ENCODE results near the gene TBC1D5.

Gene TBC1D5

DNA sequence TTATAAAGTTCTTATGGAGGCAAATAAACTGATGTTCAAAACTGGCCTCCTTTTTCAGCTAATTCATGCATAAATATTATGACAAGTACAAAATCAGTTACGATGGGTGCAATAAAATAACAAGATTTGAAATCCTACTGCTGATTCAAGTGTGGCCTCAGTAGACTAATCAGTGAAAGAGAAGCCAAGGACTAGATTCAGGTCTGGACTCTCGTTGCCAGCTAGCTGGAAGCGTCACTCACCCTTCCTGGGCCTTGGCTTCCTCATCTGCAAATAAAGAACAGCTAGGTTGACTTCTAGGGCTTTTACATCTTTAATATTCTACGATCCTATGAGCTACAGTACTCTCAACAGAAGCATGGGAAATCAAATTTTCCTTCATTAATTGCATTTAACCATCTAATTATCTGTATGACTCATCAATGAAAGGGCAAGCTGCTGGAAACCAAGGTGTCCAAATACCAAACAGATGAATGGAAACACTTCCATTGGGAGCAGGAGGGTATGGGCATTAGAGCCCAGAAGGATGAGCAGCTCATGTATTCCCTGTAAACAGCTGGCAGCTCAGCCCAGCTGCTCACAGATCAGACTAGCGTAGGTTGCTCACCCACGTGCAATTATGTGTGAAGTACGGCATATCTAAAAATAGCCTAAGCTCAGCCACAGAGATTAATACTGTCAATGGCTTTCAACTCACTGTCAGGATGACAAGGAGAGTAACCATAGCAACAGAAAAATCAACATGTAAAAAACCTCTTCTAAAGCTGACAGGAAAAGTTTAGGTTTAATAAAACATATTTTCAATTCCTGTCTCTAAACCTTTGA is 562.8 kb downstream of the TBC1D5 start:
- DNase-seq (ENCODE audit: low read depth), result no peak

DNA sequence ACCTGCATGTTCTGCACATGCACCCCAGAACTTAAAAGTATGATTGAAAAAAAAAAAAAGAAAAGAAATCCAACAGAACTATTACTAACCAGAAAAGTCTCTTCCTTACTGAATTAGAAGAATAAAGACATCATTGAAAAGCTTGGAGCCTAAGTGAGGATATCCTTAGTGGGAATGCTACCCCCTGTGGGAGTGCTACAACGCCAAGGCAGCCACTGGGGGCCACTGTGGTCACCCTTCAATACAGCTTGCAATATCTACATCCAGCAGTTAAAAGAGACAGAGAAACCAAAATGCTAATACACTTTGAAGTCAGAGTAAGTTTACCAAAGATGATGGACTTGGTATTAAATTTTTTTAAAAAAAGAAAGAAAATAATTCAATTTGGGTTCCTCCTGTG is 565.7 kb downstream of the TBC1D5 start:
- no peak for DNase-seq (ENCODE audit: low read depth)

- no peak for DNase-seq (ENCODE audit: low read depth)
Observed at GRCh38 chr3:17175187-17175807, 567.1 kb downstream of the TBC1D5 start.

GRCh38 chr3:17166369-17166768 is 576.1 kb downstream of the TBC1D5 start:
- DNase-seq (ENCODE audit: low read depth), result no peak

- DNase-seq (ENCODE audit: low read depth), result no peak
Observed at GRCh38 chr3:17162116-17162515, 580.3 kb downstream of the TBC1D5 start.

DNA sequence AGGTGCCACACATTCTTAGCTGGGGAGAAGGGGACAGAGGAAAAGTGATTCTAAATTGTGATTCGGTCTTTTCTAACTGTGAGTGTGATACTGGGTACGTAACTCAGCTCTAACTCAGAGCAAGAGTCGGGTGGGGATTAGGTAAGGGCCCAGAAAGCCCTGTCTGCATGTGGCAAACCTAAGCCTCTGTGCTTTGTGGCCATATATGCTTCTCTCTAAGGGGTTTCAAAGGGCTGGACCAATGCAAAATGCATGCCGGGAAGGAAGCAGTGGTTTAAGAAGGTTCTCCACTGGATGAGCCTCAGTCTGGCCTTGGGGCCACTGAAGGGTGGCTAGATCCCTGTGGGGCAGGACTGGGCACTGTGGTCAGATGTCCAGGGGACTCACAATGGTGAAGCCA is 581.8 kb downstream of the TBC1D5 start:
- DNase-seq (ENCODE audit: low read depth), result no peak

DNA sequence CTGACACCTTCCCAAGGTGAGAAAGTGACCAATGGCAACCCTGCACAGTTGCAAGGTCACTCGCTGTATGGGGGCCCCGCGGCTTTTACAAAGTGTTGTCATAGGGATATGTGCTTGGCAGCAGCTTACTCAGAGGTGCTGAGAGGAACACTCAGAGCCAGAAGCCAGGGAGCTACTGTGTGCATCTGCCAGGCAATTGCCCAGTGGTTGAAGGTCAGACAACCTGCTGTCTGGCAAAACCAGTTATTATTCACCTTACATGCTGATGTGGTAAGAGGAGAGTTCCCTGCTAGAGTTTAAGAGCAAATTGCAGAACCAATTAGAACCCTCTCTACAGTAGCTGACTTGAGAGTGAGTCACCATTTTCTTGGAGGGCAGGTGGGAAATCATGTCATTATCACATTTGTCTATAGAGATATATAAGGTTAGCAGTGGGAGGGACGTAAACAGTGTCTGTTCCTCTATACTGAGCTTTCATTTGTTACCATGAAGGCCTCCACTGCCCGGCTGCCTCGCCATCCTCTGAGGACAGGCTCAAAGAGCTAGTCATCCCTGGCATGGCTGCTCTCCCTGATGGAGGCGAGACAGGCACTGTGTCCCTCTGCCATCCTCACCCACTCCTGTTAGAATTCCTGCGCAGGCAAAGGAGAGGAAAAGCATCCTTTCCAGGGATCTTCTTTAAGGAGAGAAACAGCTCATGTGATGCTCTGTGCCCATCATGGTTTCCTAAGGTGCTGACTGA is 583.3 kb downstream of the TBC1D5 start:
- DNase-seq (ENCODE audit: low read depth), result no peak

DNA sequence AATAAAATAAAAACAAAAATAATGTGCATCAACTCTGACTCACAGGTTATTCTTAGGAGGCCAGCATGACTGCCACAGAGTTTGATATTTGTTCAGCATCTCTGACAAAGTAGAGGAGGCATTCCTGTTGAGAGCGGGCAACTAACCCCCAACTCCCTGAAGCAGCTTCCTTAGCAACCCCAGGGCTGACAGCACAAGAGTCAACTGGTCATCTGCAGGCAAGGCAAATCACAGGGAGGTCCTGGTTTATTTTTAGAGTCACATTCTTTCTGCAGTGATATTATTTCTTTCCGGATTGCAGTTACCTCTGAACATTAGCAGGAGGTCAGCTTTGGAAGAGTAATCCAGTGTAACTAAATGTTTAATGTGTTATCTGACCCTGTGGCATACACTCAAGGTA is 584.7 kb downstream of the TBC1D5 start:
- DNase-seq (ENCODE audit: low read depth), result no peak

DNA sequence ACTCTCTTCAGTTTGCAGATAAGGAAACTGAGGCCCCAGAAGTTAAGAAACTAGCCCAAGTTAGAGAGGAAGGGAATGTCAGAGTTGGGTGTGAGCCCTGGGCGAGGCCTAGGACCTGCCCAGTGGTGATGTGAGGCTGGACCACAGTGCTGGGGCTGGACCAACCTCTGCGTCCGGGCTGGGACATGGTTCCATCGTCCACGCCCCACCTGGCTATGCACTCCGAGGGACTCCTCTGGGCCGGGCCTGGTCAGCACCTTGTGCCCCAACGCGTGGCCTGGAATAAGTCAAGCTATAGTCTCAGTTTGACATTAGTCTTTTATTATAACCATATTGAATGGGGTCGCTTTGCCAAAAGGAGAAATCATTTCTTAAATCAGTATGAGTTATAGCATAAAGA is 585.6 kb downstream of the TBC1D5 start:
- no peak for DNase-seq (ENCODE audit: low read depth)

- DNase-seq (ENCODE audit: low read depth), result no peak
Observed at GRCh38 chr3:17155951-17156350, 586.5 kb downstream of the TBC1D5 start.

GRCh38 chr3:17154941-17155340 is 587.5 kb downstream of the TBC1D5 start:
- DNase-seq (ENCODE audit: low read depth), result no peak

DNA sequence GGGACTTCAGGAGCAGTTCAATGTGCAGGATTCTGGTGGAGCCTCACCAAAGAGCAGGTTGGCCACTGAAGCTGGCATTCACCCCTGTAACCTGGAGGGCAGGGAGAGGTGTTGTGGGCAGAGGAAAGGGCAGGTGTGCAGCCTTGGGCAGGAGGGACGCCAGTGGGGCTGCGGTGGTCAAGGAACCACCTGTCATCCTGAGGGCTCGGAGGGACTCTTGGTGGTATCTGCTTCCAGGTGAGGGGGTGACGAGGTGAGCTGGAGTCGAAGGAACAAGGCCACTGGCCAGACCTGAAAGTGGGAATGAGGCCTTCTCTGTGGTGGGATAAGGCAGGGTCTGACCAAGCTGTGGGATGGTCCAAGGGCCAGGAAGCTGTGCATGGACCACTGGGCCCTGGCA is 588.2 kb downstream of the TBC1D5 start:
- no peak for DNase-seq (ENCODE audit: low read depth)

GRCh38 chr3:17153209-17153608 is 589.2 kb downstream of the TBC1D5 start:
- no peak for DNase-seq (ENCODE audit: low read depth)

- peak; percentile 47 for DNase-seq (ENCODE audit: low read depth)
Observed at GRCh38 chr3:17151598-17152373, 590.6 kb downstream of the TBC1D5 start.

GRCh38 chr3:17149076-17149475 is 593.4 kb downstream of the TBC1D5 start:
- DNase-seq (ENCODE audit: low read depth), result no peak

DNA sequence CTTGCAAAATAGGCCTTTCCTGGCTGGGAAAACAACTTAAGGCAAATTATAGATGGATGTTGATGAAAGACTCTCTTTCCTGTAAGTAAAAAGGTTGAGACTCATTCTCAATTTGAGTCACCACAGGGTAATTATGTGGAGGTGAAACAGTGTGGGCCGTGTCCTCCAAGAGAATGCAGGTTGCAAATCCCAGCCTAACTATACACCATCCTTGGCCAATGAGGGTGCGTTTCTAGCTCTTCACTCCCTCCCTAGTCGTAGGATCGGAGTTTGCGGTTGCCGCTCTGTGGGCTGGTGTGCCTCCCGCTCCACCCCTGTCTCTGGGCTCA is 597.8 kb downstream of the TBC1D5 start:
- DNase-seq (ENCODE audit: low read depth), result no peak

DNA sequence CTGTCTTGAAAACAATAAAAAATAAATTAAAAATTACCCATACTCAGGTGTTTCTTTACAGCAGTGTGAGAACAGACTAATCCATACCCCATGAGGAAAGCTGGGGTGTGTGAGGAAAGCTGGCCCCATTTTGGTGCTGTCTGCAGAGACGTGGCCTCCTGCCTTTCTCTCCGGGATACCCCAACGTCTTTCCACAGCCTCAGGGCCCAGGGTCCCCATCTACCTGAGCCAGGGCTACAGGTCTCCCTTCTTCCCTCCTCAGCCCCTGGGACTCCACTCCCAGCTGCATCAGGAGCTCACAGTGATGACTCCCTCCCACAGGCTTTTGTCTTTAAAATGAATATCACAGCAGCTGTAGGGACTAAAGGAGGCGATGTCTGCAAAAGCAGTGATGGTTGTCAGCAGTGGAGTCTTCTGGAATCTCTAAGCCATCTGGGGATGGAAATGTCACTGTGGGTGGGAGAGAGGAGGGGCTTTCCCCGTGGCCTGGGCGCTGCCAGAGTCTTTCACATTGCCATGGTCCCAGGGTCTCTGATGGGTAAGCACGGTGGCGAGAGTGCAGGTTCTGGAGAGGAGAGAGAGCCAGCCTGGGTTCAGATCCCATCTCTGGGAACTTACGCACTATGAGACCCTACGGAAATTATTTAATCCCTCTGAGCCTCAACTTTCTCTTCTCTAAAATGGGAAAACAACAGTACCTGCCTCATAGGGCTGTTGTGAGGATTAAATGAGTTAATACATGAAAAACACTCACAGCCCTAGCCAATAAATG is 598.4 kb downstream of the TBC1D5 start:
- no peak for DNase-seq (ENCODE audit: low read depth)

DNA sequence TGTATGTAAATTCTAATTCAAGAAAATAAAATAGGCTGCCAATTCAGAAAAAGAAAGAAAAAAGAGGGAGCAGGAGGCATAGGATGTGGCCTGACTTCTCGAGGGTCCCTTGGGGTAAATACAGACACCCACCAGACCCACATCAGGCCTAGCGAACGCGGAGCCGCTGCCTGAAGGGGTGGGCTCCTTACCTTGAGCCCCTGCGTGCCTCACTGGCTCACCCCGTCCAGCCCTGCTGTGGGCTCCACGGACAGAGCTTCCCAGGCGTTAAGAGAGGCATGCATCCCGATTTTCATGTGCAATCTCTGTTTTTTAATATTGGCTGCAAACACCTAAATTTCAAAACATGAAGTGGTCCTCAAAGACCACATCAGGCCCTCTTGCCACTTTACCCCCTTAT is 599.9 kb downstream of the TBC1D5 start:
- no peak for DNase-seq (ENCODE audit: low read depth)

DNA sequence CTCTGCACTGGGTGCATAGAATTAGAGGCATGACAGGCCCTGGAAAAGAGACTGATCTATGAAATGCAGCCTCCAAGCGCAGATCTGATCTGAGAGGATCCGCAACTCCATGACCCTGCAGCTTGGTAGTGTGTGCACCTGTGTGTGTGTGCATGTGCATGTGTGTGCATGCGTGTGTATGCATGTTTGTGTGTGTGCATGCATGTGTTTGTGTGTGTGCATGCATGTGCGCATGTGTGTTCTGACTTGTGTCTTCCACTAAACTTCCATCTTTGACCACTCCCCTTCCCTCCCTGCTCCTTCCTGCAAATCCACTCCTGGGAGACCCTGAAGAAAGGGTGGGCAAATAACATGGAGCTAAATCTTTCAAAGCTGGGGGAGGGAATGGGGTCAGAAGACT is 600.7 kb downstream of the TBC1D5 start:
- no peak for DNase-seq (ENCODE audit: low read depth)

- no peak for DNase-seq (ENCODE audit: low read depth)
Observed at GRCh38 chr3:17140670-17141505, 601.5 kb downstream of the TBC1D5 start.
